HG03135 (cell line): ENCODE data around the gene TRPV6.

Experiments used
- ATAC-seq: cut with Tn5 transposase; IDR thresholded peaks from one replicate; pipeline ENCODE4 v1.9.1; 2021; ENCODE audit warnings: mild to moderate bottlenecking, moderate library complexity; ENCODE audit not compliant: unreplicated experiment

Gene TRPV6

GRCh38 chr7:142885311-142886230 is at the start of gene TRPV6:
TSS of gene TRPV6 (minus strand) at chr7:142885745.
- ATAC-seq: no peak

DNA sequence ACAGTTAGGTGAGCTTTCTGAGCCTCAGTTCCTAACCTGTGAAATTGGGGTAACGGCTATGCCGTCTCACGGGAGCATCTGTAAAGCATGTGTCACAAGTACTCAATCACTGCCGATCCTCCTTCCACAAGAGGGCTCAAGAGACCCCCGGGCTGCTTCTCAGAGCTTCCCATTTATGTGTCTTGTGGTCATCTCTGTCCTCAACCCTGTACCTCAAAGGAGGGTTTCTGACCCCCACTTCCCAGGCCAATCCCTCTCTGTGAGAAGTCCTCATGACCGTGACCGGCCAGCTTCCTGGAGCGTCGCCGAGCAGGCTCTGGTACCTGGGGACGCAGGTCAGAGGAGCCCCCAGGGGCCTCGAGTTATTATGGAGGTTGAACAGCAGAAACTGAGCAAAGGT is 48.5 kb upstream of the TRPV6 start:
- no peak for ATAC-seq

- ATAC-seq: no peak
Observed at GRCh38 chr7:142933624-142934023, 48.1 kb upstream of the TRPV6 start, which contains the start of gene TRPV5. TSS of gene TRPV5 (minus strand) at chr7:142933746. CDS start at chr7:142933459, 287 bp downstream.

DNA sequence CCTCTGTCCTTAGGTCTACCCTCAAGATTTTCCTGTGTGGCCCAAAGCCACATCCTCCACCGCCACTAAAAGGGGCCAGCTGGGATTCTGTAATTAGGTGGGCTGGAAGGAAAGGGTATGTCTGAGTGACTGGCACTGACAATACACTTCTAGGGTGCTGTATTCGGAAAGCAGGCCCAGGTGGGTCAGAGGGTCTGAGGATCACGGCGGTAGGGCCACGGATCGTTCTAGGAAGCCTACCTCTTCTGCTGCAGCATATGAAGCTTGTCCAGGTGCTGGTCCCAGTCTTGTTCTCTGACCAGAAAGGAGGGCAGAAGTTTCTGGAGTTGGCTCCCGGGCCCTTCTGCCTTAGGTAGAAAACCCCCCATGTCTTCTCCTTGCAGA is 47.5 kb upstream of the TRPV6 start:
- no peak for ATAC-seq

DNA sequence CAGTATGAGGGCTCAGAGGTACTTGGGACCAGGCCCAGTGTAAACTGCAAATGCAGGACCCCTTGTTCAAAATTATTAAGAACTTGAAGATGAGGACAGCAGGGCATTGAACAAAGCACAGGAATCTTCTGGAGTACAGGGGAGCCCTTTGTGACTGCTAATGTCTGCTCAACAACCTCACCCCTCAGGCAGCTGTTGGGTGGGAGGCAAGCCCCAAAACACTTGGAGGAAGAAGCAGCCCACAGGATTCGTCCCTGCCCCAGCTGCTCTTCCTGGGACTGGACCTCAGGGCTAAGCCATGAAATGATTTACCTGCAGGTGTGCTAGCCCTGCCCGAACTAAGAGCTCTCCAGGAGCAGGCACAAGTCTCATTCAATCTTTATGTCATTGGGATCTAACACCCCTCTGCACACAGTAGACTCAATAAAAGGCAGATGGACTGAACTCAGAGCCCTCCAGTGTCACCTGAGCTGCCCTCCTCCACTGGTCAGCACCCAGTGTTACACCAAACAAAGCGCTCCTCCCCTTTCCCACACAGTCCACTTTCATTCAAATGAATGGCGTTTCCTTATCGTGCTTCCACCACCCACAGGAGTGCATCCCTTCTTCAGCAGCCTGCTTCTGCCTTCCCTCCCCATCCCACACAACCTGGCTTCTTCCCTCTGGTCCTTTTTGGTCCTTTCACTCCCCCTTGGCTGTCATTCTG is 47.0 kb upstream of the TRPV6 start:
- no peak for ATAC-seq

DNA sequence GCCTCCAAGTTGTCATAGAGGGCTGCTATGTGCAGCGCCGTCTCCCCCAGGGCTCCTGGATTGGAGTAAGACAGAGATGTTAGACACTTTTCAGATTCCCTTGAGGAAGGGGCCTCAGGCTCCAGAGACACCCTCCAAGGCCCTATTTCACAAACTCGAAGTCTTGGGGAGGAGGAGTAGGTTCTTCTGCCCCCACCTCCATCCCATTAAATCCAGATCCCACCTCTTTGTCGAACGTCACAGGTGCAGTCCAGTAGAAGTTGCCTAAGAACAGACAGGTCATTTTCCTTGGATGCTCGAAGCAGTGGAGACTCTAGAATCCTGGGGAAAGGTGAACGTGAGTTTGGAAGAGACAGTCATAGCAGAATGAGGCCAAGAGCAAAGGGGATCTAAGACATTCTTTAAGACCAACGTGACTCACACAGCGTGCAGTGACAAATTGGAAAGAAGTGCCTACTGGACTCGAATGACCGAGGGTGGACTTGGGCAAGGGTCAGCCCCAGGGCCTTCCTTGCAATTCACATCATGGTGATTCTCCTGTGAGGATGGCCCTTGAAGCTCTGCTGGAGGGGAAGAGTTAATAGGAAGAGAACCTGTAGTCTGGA is 44.7 kb upstream of the TRPV6 start:
- no peak for ATAC-seq

GRCh38 chr7:142927949-142928348 is 42.4 kb upstream of the TRPV6 start:
- no peak for ATAC-seq

DNA sequence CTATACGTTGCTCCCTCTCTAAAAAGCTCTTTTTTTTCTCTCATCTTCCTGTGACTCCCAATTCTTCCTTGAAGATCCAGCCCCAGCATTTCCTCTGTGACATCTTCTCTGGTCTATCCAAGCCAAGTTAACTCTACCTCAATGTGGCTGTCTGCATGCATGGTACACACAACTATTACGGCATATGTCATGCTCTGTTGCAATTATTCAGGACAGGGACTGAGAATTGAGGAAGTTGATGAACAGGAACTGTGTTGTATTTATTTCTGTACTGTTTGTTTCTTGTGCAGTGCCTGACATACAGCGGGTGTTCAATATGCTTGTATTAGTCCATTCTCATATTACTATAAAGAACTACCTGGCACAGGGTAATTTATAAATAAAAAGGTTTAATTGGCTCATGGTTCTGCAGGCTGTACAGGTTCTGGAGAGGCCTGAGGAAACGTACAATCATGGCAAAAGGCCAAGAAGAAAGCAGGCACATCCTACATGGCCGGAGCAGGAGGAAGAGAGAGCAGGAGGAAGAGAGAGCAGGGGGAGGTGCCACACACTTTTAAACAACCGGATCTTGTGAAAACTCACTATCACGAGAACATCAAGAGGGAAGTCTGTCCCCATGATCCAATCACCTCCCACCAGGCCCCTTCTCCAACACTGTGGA is 41.7 kb upstream of the TRPV6 start:
- ATAC-seq: no peak

DNA sequence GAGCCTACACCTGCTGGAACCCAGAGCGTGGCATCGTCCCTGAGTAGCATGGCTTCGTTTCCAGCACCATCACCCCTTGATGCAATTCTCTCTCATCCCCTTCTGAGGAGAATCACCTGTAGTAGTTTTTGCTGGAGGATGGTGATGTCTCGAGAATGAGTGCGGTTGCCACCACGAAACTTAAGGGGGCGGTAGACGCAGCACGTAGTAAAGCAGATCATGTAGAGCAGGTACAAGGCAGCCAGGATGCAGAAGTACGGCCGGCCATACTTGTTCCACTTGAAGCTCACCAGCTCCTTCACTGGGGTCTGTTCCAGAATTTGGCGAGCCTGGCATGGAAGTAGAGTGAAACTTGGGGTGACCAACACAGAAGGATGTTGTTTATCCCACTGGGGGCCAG is 39.9 kb upstream of the TRPV6 start:
- ATAC-seq: no peak

GRCh38 chr7:142923391-142923790 is 37.8 kb upstream of the TRPV6 start:
- ATAC-seq: no peak

DNA sequence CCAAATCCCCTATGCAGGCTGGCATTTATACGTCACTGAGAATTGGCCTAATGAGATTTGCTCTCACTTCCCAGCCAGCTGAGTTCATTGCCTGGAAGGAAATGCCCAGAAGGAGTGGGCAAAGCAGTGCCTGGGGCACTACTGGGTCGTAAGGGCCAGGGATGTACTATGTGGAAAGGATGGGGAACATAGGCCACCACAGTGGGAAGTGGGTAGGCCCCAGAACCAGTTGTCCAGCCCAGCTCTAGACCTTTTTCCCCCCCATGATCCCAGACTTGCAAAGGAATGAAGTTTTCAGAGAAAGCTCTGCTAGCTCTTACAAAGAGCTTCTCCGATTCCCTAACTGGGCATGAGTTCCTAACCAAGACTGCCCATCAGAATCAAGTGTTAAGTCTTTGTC is 34.1 kb upstream of the TRPV6 start:
- ATAC-seq: no peak

GRCh38 chr7:142918901-142919300 is 33.4 kb upstream of the TRPV6 start:
- no peak for ATAC-seq

GRCh38 chr7:142917447-142917846 is 31.9 kb upstream of the TRPV6 start:
- no peak for ATAC-seq

GRCh38 chr7:142916508-142916907 is 31.0 kb upstream of the TRPV6 start:
- ATAC-seq: no peak

GRCh38 chr7:142915315-142915714 is 29.8 kb upstream of the TRPV6 start:
- no peak for ATAC-seq

DNA sequence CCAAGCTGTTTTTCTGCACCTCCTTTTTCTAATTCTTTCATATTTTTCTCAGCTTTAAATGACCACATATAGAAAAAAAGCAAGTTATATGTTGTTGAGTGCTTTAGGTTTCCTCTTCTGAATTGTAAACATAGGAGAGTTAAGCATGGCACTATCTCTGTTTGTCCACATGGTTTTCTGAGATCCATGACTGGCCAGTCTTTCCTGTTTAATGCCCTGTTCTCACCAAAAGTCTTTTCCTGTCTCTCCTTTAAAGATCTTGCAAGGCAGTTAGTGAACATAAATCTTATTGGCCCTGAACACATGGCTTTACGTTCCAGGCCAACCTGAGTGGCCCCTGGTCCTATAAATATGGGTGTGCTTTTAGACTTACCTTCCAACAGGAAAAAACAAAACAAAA is 28.6 kb upstream of the TRPV6 start:
- ATAC-seq: no peak

GRCh38 chr7:142913566-142913965 is 28.0 kb upstream of the TRPV6 start:
- no peak for ATAC-seq

GRCh38 chr7:142913051-142913450 is 27.5 kb upstream of the TRPV6 start:
- no peak for ATAC-seq

- ATAC-seq: no peak
Observed at GRCh38 chr7:142910481-142910880, 24.9 kb upstream of the TRPV6 start.

- ATAC-seq: no peak
Observed at GRCh38 chr7:142910031-142910433, 24.5 kb upstream of the TRPV6 start.
